Activated T-cell treated with anti-CD3 and anti-CD28 coated beads for 48 hours (primary cell): ENCODE measurements around the gene AXIN1.
"Not testable (repeated sequence)": the region's sequence is repeated elsewhere in the genome, so short reads cannot be mapped to it uniquely, and the experiment has no call there.

ENCODE experiments used
- DNase-seq: peaks from one replicate; pipeline ENCODE4 v3.0.0-alpha.2; 2020; ENCODE audit warnings: low read depth

Gene AXIN1

GRCh38 chr16:283033-283805, 69.3 kb downstream of the AXIN1 start, which contains the start of gene PDIA2:
TSS of gene PDIA2 (plus strand) at chr16:283164. CDS start at chr16:283170, 6 bp downstream.
- DNase-seq = no peak

- no peak for DNase-seq
Observed at GRCh38 chr16:282491-282890, 70.0 kb downstream of the AXIN1 start.

GRCh38 chr16:281660-282255, 70.8 kb downstream of the AXIN1 start:
- no peak for DNase-seq

GRCh38 chr16:280991-281659, 71.4 kb downstream of the AXIN1 start:
- no peak for DNase-seq

GRCh38 chr16:280552-280951, 72.0 kb downstream of the AXIN1 start, which contains the start of gene ARHGDIG:
TSS of gene ARHGDIG (plus strand) at chr16:280591. CDS start at chr16:280681, 90 bp downstream.
- no peak for DNase-seq

- DNase-seq = no peak
Observed at GRCh38 chr16:280005-280460, 72.5 kb downstream of the AXIN1 start.

- no peak for DNase-seq
Observed at GRCh38 chr16:279531-279930, 73.0 kb downstream of the AXIN1 start.

GRCh38 chr16:278863-279366, 73.6 kb downstream of the AXIN1 start:
- peak; percentile 16 for DNase-seq

- no peak for DNase-seq
Observed at GRCh38 chr16:276426-277077, 76.0 kb downstream of the AXIN1 start.

GRCh38 chr16:275786-276232, 76.7 kb downstream of the AXIN1 start, which contains the start of gene RGS11:
TSS of gene RGS11 (minus strand) at chr16:275944. CDS start at chr16:275911, 33 bp downstream.
- no peak for DNase-seq

GRCh38 chr16:275041-275641, 77.4 kb downstream of the AXIN1 start:
- peak; percentile 21 for DNase-seq

- no peak for DNase-seq
Observed at GRCh38 chr16:273547-274421, 78.7 kb downstream of the AXIN1 start.

- no peak for DNase-seq
Observed at GRCh38 chr16:272633-273546, 79.6 kb downstream of the AXIN1 start.

- no peak for DNase-seq
Observed at GRCh38 chr16:270381-271255, 81.9 kb downstream of the AXIN1 start.

- no peak for DNase-seq
Observed at GRCh38 chr16:269061-269796, 83.3 kb downstream of the AXIN1 start.

GRCh38 chr16:268141-269053, 84.1 kb downstream of the AXIN1 start:
- DNase-seq = no peak

GRCh38 chr16:267562-267961, 85.0 kb downstream of the AXIN1 start:
- not testable (repeated sequence) for DNase-seq
